Measurements from ENCODE around the gene LSM3. TPM values are rescaled to one million over a fixed set of nuclear protein-coding genes. Genes with fewer than 3 reads are reported as not detected.

The LSM3 gene
- total RNA-seq, 4 donors from 2014 or later = 11.6 to 16.8 (median 14.2) TPM

GRCh38 chr3:14169871-14170270 lies 8.7 kb upstream of the LSM3 start:
- H3K27ac ChIP-seq = no peak overlapping the region
- DNase-seq (no peak), ATAC-seq (no peak)
- H3K27me3 ChIP-seq = no peaks in the 10 kb centered on the region
- H3K4me3 ChIP-seq = no peak overlapping the region
- TF ChIP-seq POLR2A (IDR thresholded peaks at IDR 0.05) (no peak), CTCF (IDR thresholded peaks at IDR 0.05 in 4 of 5, conservative IDR thresholded peaks at IDR 0.05 in 1 of 5) (no peak)
- intact Hi-C loops (cut with DNase I; ENCODE audit: low total_unique reads) = no loop called here
- peaks cover 0 to 31% of the 10 kb centered on the region in 2 donors for H3K4me1 ChIP-seq
- no peaks in the 10 kb centered on the region for H3K9me3 ChIP-seq
- in situ Hi-C loops (cut with MboI; ENCODE audit: low sequenced_read_pairs in 4 of 4) = no loop called here
- peaks cover 0 to 77% of the 10 kb centered on the region in 2 donors for H3K36me3 ChIP-seq

- intact Hi-C loops (cut with DNase I; ENCODE audit: low total_unique reads) (no loop called here), in situ Hi-C loops (cut with MboI; ENCODE audit: low sequenced_read_pairs in 4 of 4) (no loop called here)
- DNase-seq (no peak), ATAC-seq (no peak)
- peaks cover 3 to 32% of the 10 kb centered on the region in 2 donors for H3K4me1 ChIP-seq
- no peaks in the 10 kb centered on the region for H3K27me3 ChIP-seq
- TF ChIP-seq POLR2A (IDR thresholded peaks at IDR 0.05) = no peak
- TF ChIP-seq CTCF (IDR thresholded peaks at IDR 0.05 in 4 of 5, conservative IDR thresholded peaks at IDR 0.05 in 1 of 5) = no peak
- peaks cover 0 to 69% of the 10 kb centered on the region in 2 donors for H3K36me3 ChIP-seq
- no peak overlapping the region for H3K4me3 ChIP-seq
- H3K27ac ChIP-seq = no peak overlapping the region
- no peaks in the 10 kb centered on the region for H3K9me3 ChIP-seq
Observed at GRCh38 chr3:14170531-14171159, 8.0 kb upstream of the LSM3 start.

GRCh38 chr3:14172496-14172895 lies 6.1 kb upstream of the LSM3 start:
- no peak for TF ChIP-seq CTCF (IDR thresholded peaks at IDR 0.05 in 4 of 5, conservative IDR thresholded peaks at IDR 0.05 in 1 of 5)
- no peak for TF ChIP-seq POLR2A (IDR thresholded peaks at IDR 0.05)
- Histone ChIP-seq H3K4me1 (peaks cover 18 to 33% of the 10 kb centered on the region in 2 donors), H3K36me3 (peaks cover 0 to 54% of the 10 kb centered on the region in 2 donors), H3K4me3 (no peak overlapping the region), H3K27me3 (no peaks in the 10 kb centered on the region), H3K27ac (no peak overlapping the region), H3K9me3 (no peaks in the 10 kb centered on the region)
- no peak for DNase-seq
- intact Hi-C loops (cut with DNase I; ENCODE audit: low total_unique reads) = no loop called here
- no peak for ATAC-seq
- in situ Hi-C loops (cut with MboI; ENCODE audit: low sequenced_read_pairs in 4 of 4) = no loop called here

GRCh38 chr3:14174483-14174882 lies 4.1 kb upstream of the LSM3 start:
- H3K36me3 ChIP-seq = peaks cover 0 to 34% of the 10 kb centered on the region in 2 donors
- peaks cover 28 to 34% of the 10 kb centered on the region in 2 donors for H3K4me1 ChIP-seq
- no peak overlapping the region for H3K4me3 ChIP-seq
- ATAC-seq (no peak), DNase-seq (no peak)
- H3K9me3 ChIP-seq = no peaks in the 10 kb centered on the region
- H3K27me3 ChIP-seq = no peaks in the 10 kb centered on the region
- in situ Hi-C loops (cut with MboI; ENCODE audit: low sequenced_read_pairs in 4 of 4) = no loop called here
- H3K27ac ChIP-seq = no peak overlapping the region
- TF ChIP-seq CTCF (IDR thresholded peaks at IDR 0.05 in 4 of 5, conservative IDR thresholded peaks at IDR 0.05 in 1 of 5) (no peak), POLR2A (IDR thresholded peaks at IDR 0.05) (no peak)
- intact Hi-C loops (cut with DNase I; ENCODE audit: low total_unique reads) = no loop called here

Data from gastrocnemius medialis (tissue), 4 donors.